Uterus (tissue), 2 donors: ENCODE measurements around the gene CCDC78.

ENCODE experiments used
- POLR2A ChIP-seq, 2 donors: fragments of 450-650 bp; IDR thresholded peaks; one replicate each; pipeline ENCODE4 v1.6.1; 2016; ENCODE audit warnings: antibody characterized with exemption in 2 of 2, mild to moderate bottlenecking in 1 of 2, moderate library complexity in 1 of 2
- TF ChIP-seq, protein P1 (sequence below), 4 experiments: fragments of 200-600 bp in 2 of 4; fragments of 450-650 bp in 2 of 4; sonication (generic) in 2 of 4; IDR thresholded peaks; one replicate each; pipeline ENCODE4 v1.5.1; 2016 to 2019; ENCODE audit warnings: antibody characterized with exemption in 4 of 4, mild to moderate bottlenecking in 2 of 4, moderate library complexity in 1 of 4

DNA sequence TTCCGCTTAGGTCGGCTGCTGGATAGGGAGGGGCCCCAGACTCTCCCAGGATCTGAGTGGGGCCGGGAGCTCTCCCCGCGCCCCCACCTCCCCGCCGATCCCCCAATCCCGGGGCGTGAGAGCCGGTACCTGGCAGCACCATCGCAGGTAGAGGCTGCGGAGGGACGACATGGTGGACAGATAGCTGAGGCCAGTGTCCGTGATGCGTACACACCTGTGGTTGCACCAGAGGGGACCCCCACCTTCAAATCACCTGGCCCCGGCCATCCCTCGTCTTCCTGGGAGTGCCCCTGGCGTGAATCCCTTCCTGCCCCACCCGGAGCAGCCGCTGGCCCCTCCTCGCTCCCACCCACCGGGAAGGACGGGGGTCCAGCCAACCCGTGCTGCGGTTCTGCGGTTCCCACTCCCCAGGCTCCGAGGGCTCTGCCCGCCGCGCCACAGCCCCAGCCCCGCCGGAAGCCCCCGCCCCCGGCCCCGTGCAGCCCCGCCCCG, 31.3 kb downstream of the CCDC78 start:
- no peak for TF ChIP-seq POLR2A (IDR thresholded peaks at IDR 0.05)
- TF ChIP-seq, protein P1, sequence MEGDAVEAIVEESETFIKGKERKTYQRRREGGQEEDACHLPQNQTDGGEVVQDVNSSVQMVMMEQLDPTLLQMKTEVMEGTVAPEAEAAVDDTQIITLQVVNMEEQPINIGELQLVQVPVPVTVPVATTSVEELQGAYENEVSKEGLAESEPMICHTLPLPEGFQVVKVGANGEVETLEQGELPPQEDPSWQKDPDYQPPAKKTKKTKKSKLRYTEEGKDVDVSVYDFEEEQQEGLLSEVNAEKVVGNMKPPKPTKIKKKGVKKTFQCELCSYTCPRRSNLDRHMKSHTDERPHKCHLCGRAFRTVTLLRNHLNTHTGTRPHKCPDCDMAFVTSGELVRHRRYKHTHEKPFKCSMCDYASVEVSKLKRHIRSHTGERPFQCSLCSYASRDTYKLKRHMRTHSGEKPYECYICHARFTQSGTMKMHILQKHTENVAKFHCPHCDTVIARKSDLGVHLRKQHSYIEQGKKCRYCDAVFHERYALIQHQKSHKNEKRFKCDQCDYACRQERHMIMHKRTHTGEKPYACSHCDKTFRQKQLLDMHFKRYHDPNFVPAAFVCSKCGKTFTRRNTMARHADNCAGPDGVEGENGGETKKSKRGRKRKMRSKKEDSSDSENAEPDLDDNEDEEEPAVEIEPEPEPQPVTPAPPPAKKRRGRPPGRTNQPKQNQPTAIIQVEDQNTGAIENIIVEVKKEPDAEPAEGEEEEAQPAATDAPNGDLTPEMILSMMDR (IDR thresholded peaks at IDR 0.05): no peak
